GM12878 (cell line): ENCODE measurements around the gene SPATA31C1.

Source experiments
- ESRRA ChIP-seq: IDR thresholded peaks from 2 replicates; pipeline ENCODE4 v1.6.1; 2012; ENCODE audit warnings: mild to moderate bottlenecking, low read length, improper control_type of control experiment
- EZH2 ChIP-seq: IDR thresholded peaks from 2 replicates; pipeline ENCODE4 v1.6.1; 2012; ENCODE audit warnings: low read depth, mild to moderate bottlenecking, control low read depth, inconsistent platforms, low read length, borderline replicate concordance; ENCODE audit not compliant: control insufficient read depth
- POLR2A ChIP-seq: IDR thresholded peaks from 2 replicates; pipeline ENCODE4 v1.6.1; 2011; ENCODE audit warnings: low read depth, mild to moderate bottlenecking, low read length
- POLR2AphosphoS5 ChIP-seq: IDR thresholded peaks from 2 replicates; pipeline ENCODE4 v1.6.1; 2011; ENCODE audit warnings: mild to moderate bottlenecking, low read length, inconsistent platforms
- RAD21 ChIP-seq: IDR thresholded peaks from 2 replicates; pipeline ENCODE4 v1.6.1; 2011; ENCODE audit warnings: mild to moderate bottlenecking, low read depth, low read length, moderate library complexity; ENCODE audit not compliant: insufficient read depth
- TBL1XR1 ChIP-seq: IDR thresholded peaks from 2 replicates; pipeline ENCODE4 v1.6.1; 2012; ENCODE audit warnings: low read depth, low read length, improper control_type of control experiment
- ZNF24 ChIP-seq: fragments of 450-650 bp; IDR thresholded peaks from 2 replicates; pipeline ENCODE4 v1.6.1; 2017; ENCODE audit warnings: antibody characterized with exemption, mild to moderate bottlenecking
- TF ChIP-seq, protein P1 (sequence below), 3 experiments: IDR thresholded peaks in 2 of 3; conservative IDR thresholded peaks in 1 of 3; 2 replicates each; pipeline ENCODE4 v1.5.1; 2011; ENCODE audit warnings: low read depth in 3 of 3, low read length in 3 of 3, mild to moderate bottlenecking in 3 of 3, control low read depth in 2 of 3, moderate library complexity in 2 of 3, inconsistent platforms in 1 of 3, mixed read lengths in 1 of 3; ENCODE audit not compliant: control insufficient read depth in 2 of 3, insufficient read depth in 1 of 3; ENCODE audit errors: extremely low read depth in 1 of 3
- TF ChIP-seq, protein P2 (sequence below): IDR thresholded peaks from 2 replicates; pipeline ENCODE4 v1.6.1; 2012; ENCODE audit warnings: low read depth, low read length, improper control_type of control experiment

DNA sequence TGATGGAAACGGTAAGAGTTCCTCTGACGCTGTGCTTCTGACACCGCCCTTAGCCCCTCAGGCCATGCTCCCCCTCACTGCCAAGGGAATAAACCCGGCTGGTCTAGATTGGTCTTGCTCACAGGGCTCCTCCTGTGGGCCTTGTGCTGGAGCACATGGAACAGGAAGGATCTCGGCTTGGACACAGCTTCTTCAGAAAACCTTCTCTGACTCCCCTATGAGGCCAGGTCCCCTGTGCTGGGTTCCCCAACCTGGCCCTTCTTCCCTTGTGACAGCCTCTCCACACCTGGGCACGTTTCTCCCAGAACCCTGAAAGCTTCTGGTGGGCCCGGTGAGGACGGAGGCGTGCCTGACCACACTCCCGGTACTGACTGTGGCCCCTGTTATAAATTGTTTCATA, 26.9 kb upstream of the SPATA31C1 start:
- TF ChIP-seq POLR2A (no peak), POLR2AphosphoS5 (no peak), RAD21 (no peak), ZNF24 (no peak), ESRRA (no peak), EZH2 (no peak), TBL1XR1 (no peak)
- TF ChIP-seq, protein P1, sequence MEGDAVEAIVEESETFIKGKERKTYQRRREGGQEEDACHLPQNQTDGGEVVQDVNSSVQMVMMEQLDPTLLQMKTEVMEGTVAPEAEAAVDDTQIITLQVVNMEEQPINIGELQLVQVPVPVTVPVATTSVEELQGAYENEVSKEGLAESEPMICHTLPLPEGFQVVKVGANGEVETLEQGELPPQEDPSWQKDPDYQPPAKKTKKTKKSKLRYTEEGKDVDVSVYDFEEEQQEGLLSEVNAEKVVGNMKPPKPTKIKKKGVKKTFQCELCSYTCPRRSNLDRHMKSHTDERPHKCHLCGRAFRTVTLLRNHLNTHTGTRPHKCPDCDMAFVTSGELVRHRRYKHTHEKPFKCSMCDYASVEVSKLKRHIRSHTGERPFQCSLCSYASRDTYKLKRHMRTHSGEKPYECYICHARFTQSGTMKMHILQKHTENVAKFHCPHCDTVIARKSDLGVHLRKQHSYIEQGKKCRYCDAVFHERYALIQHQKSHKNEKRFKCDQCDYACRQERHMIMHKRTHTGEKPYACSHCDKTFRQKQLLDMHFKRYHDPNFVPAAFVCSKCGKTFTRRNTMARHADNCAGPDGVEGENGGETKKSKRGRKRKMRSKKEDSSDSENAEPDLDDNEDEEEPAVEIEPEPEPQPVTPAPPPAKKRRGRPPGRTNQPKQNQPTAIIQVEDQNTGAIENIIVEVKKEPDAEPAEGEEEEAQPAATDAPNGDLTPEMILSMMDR (IDR thresholded peaks at IDR 0.05 in 2 of 3, conservative IDR thresholded peaks at IDR 0.05 in 1 of 3; ENCODE audit: control insufficient read depth in 2 of 3, extremely low read depth in 1 of 3, insufficient read depth in 1 of 3, low read depth in 3 of 3, low read length in 3 of 3) = no peak
- TF ChIP-seq, protein P2, sequence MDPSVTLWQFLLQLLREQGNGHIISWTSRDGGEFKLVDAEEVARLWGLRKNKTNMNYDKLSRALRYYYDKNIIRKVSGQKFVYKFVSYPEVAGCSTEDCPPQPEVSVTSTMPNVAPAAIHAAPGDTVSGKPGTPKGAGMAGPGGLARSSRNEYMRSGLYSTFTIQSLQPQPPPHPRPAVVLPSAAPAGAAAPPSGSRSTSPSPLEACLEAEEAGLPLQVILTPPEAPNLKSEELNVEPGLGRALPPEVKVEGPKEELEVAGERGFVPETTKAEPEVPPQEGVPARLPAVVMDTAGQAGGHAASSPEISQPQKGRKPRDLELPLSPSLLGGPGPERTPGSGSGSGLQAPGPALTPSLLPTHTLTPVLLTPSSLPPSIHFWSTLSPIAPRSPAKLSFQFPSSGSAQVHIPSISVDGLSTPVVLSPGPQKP = no peak
